ENCODE measurements around the gene CAMTA2. TPM values are rescaled to one million over a fixed set of nuclear protein-coding genes. Genes with fewer than 3 reads are reported as not detected.
A peak's percentile ranks its signal among the peaks of the same experiment; 100 is the strongest.

Gene CAMTA2
- polyA plus RNA-seq, 10 donors = 14.6 to 33.9 (median 21.6) TPM

GRCh38 chr17:4948931-4949320 lies 38.5 kb downstream of the CAMTA2 start:
- peak; percentile 93 to 96 (median 93) for DNase-seq

GRCh38 chr17:4948166-4948930 lies 39.1 kb downstream of the CAMTA2 start, which contains the start of gene PFN1:
TSS of gene PFN1 (minus strand) at chr17:4948530. CDS start at chr17:4948394, 136 bp downstream.
- DNase-seq = peak; percentile 94 to 98 (median 94)

GRCh38 chr17:4947411-4948165 lies 39.9 kb downstream of the CAMTA2 start:
- DNase-seq = peak in 2 of 3 donors; percentile 71 to 88

- no peak for DNase-seq
These were observed 40.5 kb downstream of the CAMTA2 start for GRCh38 chr17:4947010-4947410.

GRCh38 chr17:4946312-4946976 lies 41.0 kb downstream of the CAMTA2 start:
- no peak for DNase-seq

GRCh38 chr17:4945944-4946280 lies 41.6 kb downstream of the CAMTA2 start:
- no peak for DNase-seq

GRCh38 chr17:4945176-4945943 lies 42.1 kb downstream of the CAMTA2 start:
- DNase-seq = peak in 2 of 3 donors; percentile 49 to 69

GRCh38 chr17:4944554-4945175 lies 42.8 kb downstream of the CAMTA2 start:
- DNase-seq = no peak

GRCh38 chr17:4944163-4944553 lies 43.3 kb downstream of the CAMTA2 start:
- DNase-seq = no peak

- DNase-seq = no peak
These were observed 44.5 kb downstream of the CAMTA2 start for GRCh38 chr17:4942760-4943508.

GRCh38 chr17:4941319-4941610 lies 46.2 kb downstream of the CAMTA2 start:
- no peak for DNase-seq

- DNase-seq = no peak
These were observed 46.7 kb downstream of the CAMTA2 start for GRCh38 chr17:4940555-4941318.

- peak; percentile 99 to 100 (median 100) for DNase-seq
These were observed 47.5 kb downstream of the CAMTA2 start, which contains the start of the genes RNF167 and SLC25A11 for GRCh38 chr17:4939796-4940554. TSS of gene RNF167 (plus strand) at chr17:4940268. CDS start at chr17:4940910, 642 bp downstream. TSS of gene SLC25A11 (minus strand) at chr17:4940046. CDS start at chr17:4939910, 136 bp downstream.

- DNase-seq = no peak
These were observed 48.0 kb downstream of the CAMTA2 start for GRCh38 chr17:4939546-4939795.

- no peak for DNase-seq
These were observed 48.6 kb downstream of the CAMTA2 start for GRCh38 chr17:4938688-4939545.

- DNase-seq = no peak
These were observed 49.4 kb downstream of the CAMTA2 start for GRCh38 chr17:4938069-4938491.

- DNase-seq = no peak
These were observed 49.9 kb downstream of the CAMTA2 start for GRCh38 chr17:4937553-4937952.

GRCh38 chr17:4936436-4936835 lies 51.0 kb downstream of the CAMTA2 start:
- no peak for DNase-seq
